Smooth muscle cell (in vitro differentiated cells): ENCODE data around the gene ALS2CL. TPM values are rescaled to one million over a fixed set of nuclear protein-coding genes. Genes with fewer than 3 reads are reported as not detected.

Experiments
- DNase-seq: peaks from one replicate; lab custom pipeline; 2025; ENCODE audit not compliant: unreplicated experiment; lab: John Stamatoyannopoulos, UW
- H2AFZ ChIP-seq: fragments of 200-600 bp; sonication (generic); 2 replicates; pipeline ENCODE4 v1.6.0; 2016; ENCODE audit warnings: antibody characterized with exemption, low read depth, mild to moderate bottlenecking
- H3F3A ChIP-seq: fragments of 200-600 bp; sonication (generic); 2 replicates; pipeline ENCODE4 v1.6.0; 2017; ENCODE audit warnings: antibody characterized with exemption, low read depth
- H3K27ac ChIP-seq: fragments of 200-600 bp; sonication (generic); 2 replicates; pipeline ENCODE4 v1.5.1; 2016; ENCODE audit warnings: low read depth, mild to moderate bottlenecking
- H3K27me3 ChIP-seq: fragments of 200-600 bp; sonication (generic); 2 replicates; pipeline ENCODE4 v1.6.1; 2016; ENCODE audit warnings: low read depth, mild to moderate bottlenecking
- H3K36me3 ChIP-seq: fragments of 200-600 bp; sonication (generic); 2 replicates; pipeline ENCODE4 v1.5.1; 2016; ENCODE audit warnings: low read depth
- H3K4me1 ChIP-seq: fragments of 200-600 bp; sonication (generic); 2 replicates; pipeline ENCODE4 v1.5.1; 2016; ENCODE audit warnings: low read depth
- H3K4me2 ChIP-seq: fragments of 200-600 bp; sonication (generic); 2 replicates; pipeline ENCODE4 v1.6.0; 2016; ENCODE audit warnings: mild to moderate bottlenecking
- H3K4me3 ChIP-seq: fragments of 200-600 bp; sonication (generic); 2 replicates; pipeline ENCODE4 v1.5.1; 2016; ENCODE audit warnings: mild to moderate bottlenecking
- H3K79me2 ChIP-seq: fragments of 200-600 bp; sonication (generic); 2 replicates; pipeline ENCODE4 v1.6.0; 2016; ENCODE audit warnings: low read depth, mild to moderate bottlenecking
- H3K9ac ChIP-seq: fragments of 200-600 bp; sonication (generic); 2 replicates; pipeline ENCODE4 v1.6.0; 2016; ENCODE audit warnings: low read depth
- H3K9me3 ChIP-seq: fragments of 200-600 bp; sonication (generic); replicated peaks from 2 replicates; pipeline ENCODE4 v1.5.1; 2016; ENCODE audit warnings: low read depth
- H4K20me1 ChIP-seq: fragments of 200-600 bp; sonication (generic); 2 replicates; pipeline ENCODE4 v1.6.0; 2016; ENCODE audit warnings: low read depth
- WGBS: methylation state at CpG from one replicate; pipeline ENCODE4 v1.1.7; 2016; ENCODE audit warnings: low lambda C conversion rate; 5-methylcytosine and 5-hydroxymethylcytosine counted together
- polyA plus RNA-seq: library from polyadenylated mRNA; unstranded; fragments of >200 nt; fragmentation: Nextera tagmentation; extraction: Ambion mirVana; gene quantifications from 2 replicates; pipeline ENCODE4 v1.2.1, GENCODE V29; 2016
- total RNA-seq: library from RNA; depleted of rRNA; stranded (reverse); fragments of >200 nt; gene quantifications from 2 replicates; pipeline ENCODE4 v1.2.3, GENCODE V29; 2014
- TF ChIP-seq, protein P1 (sequence below): fragments of 200-600 bp; sonication (generic); IDR thresholded peaks from 2 replicates; pipeline ENCODE4 v1.5.1; 2017; ENCODE audit warnings: borderline replicate concordance, mild to moderate bottlenecking, antibody characterized with exemption; ENCODE audit not compliant: insufficient read depth, poor library complexity, severe bottlenecking

The ALS2CL gene
- total and polyA plus RNA-seq, 2 experiments from 2014 or later, result 8.5 to 9.4 TPM

- TF ChIP-seq, protein P1, sequence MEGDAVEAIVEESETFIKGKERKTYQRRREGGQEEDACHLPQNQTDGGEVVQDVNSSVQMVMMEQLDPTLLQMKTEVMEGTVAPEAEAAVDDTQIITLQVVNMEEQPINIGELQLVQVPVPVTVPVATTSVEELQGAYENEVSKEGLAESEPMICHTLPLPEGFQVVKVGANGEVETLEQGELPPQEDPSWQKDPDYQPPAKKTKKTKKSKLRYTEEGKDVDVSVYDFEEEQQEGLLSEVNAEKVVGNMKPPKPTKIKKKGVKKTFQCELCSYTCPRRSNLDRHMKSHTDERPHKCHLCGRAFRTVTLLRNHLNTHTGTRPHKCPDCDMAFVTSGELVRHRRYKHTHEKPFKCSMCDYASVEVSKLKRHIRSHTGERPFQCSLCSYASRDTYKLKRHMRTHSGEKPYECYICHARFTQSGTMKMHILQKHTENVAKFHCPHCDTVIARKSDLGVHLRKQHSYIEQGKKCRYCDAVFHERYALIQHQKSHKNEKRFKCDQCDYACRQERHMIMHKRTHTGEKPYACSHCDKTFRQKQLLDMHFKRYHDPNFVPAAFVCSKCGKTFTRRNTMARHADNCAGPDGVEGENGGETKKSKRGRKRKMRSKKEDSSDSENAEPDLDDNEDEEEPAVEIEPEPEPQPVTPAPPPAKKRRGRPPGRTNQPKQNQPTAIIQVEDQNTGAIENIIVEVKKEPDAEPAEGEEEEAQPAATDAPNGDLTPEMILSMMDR, result no peak
- Histone ChIP-seq H3K9ac (no peak overlapping the region), H3K36me3 (no peaks in the 10 kb centered on the region), H3K27ac (no peak overlapping the region), H3F3A (no peaks in the 10 kb centered on the region), H3K9me3 (no peaks in the 10 kb centered on the region), H4K20me1 (no peaks in the 10 kb centered on the region), H3K4me1 (no peaks in the 10 kb centered on the region), H3K4me3 (no peak overlapping the region), H3K4me2 (no peak overlapping the region), H3K79me2 (no peaks in the 10 kb centered on the region), H2AFZ (no peak overlapping the region), H3K27me3 (no peaks in the 10 kb centered on the region)
- 96% methylated on average over 6 of the region's 6 CpGs for WGBS
- DNase-seq, result no peak
Observed at GRCh38 chr3:46675426-46675825, 18.1 kb downstream of the ALS2CL start.

DNA sequence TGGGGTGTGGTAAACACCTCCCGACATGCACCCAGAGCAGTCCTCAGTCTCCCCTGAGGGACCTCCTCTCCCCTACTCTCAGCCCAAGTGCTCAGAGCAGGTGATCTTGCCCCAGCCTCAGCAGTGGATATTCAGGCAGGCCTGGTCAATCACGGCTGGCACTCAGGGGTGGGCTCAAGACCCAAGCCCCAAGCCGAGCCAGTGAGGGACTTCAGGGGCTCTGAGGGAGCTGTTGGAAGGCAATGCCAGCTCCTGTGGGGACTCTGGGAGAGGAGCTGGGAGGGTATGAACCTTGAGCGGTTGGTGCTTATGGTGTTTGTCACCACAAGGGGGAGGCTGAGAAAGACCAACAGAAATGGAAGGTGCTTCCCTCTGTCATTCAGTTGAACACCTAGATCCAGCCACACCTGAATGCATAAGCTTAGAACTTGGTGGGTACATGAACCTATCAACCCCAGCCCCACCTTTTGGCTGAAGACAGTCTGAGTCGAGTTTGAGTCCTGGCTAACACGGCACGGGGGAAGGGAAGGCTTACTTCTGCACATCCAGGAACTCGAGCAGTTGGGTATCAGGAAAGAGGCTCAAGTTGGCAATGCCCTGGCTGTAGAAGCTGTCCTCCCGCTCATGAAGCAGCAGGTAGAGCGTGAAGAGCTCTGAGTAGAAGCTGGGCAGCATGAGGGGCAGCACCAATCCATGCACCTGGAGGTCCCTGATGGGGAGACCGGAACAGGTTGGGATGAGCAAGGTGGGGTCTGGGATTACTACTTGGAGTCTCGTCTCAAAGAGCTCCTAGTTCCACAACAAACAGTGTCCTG, 19.2 kb downstream of the ALS2CL start:
- Histone ChIP-seq H4K20me1 (no peaks in the 10 kb centered on the region), H3K9me3 (no peaks in the 10 kb centered on the region), H3K4me3 (no peak overlapping the region), H2AFZ (no peak overlapping the region), H3K9ac (no peak overlapping the region), H3K4me1 (no peaks in the 10 kb centered on the region), H3K4me2 (no peak overlapping the region), H3F3A (no peaks in the 10 kb centered on the region), H3K79me2 (no peaks in the 10 kb centered on the region), H3K36me3 (no peaks in the 10 kb centered on the region), H3K27me3 (no peaks in the 10 kb centered on the region), H3K27ac (no peak overlapping the region)
- no peak for DNase-seq
- TF ChIP-seq, protein P1, result peak; percentile 11
- WGBS, result 93% methylated on average over 12 of the region's 12 CpGs

DNA sequence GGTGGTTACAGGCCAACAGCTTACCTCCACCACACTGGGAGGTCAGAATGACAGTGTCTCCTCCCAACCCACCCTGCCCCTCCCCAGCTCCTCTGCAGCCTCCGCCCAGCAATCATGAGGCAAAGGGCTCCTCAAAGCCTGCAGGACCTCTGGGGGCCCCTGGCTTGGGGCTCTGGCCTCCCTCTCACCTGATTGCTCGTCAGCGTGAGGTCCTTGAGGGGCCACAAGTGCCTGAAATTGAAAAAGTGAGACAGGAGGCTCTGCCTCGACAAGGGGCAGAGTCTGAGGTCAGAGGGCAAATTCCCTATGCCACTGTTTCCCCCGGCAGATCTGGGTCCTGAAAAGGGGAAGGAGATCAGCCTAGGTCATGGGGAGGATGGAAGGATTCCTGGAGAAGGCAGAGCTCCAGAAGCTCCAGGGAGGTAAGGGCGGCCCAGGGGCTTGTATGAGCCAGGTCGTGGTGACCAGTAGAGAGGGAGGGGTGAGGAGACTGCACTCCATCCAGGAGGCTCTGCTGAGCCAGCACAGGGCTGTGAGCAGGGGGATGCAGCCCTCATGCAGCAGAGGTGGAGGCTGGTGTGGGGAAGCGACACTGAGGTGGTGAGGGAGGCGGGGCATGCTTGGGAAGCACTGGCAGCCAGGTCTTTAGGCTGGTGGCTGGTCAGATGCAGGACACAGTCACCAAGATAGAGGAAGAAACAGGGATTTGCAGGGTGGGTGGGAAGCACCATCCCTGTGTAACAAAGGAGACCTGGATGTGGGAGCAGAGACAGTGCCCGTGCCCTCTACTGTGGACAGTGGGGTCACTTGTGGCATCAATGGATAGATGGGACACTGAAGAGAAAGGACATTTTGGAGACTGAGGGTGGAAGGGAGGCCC, 20.1 kb downstream of the ALS2CL start:
- H3K4me1 ChIP-seq, result no peaks in the 10 kb centered on the region
- H3K79me2 ChIP-seq, result no peaks in the 10 kb centered on the region
- no peak overlapping the region for H3K4me2 ChIP-seq
- H3K9me3 ChIP-seq, result no peaks in the 10 kb centered on the region
- no peaks in the 10 kb centered on the region for H3K27me3 ChIP-seq
- no peak overlapping the region for H3K9ac ChIP-seq
- TF ChIP-seq, protein P1, result no peak
- H2AFZ ChIP-seq, result no peak overlapping the region
- H3F3A ChIP-seq, result no peaks in the 10 kb centered on the region
- no peaks in the 10 kb centered on the region for H3K36me3 ChIP-seq
- H3K4me3 ChIP-seq, result no peak overlapping the region
- WGBS, result 86% methylated on average over 10 of the region's 10 CpGs
- no peaks in the 10 kb centered on the region for H4K20me1 ChIP-seq
- H3K27ac ChIP-seq, result no peak overlapping the region
- no peak for DNase-seq
